NCI-H2081 (cell line): ENCODE data around the gene CDK5R1.

Experiments used
- DNase-seq, 2 experiments: peaks; one replicate each; lab custom pipeline; 2025; lab: John Stamatoyannopoulos, UW

Gene CDK5R1

DNA sequence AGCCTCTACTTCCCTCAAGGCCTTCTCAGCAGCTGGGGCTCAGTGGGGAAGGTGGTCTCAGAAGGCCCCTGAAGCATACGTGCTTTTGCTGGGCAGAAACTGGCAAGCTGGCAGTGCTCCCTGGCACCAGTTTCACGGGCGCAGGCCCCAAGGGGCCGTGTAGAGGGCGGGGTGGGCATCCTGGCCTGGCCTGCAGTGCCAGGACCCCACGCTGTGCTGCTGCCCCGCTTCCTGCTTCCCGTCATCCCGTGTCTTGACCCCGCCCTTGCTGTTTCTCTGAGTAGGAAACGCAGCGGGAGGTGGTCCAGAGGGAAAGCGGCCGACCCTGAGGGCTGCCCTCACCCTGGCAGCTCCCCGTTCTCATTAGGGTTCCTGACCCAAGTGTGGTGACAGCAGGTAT, 6.8 kb downstream of the CDK5R1 start:
- DNase-seq = no peak

DNA sequence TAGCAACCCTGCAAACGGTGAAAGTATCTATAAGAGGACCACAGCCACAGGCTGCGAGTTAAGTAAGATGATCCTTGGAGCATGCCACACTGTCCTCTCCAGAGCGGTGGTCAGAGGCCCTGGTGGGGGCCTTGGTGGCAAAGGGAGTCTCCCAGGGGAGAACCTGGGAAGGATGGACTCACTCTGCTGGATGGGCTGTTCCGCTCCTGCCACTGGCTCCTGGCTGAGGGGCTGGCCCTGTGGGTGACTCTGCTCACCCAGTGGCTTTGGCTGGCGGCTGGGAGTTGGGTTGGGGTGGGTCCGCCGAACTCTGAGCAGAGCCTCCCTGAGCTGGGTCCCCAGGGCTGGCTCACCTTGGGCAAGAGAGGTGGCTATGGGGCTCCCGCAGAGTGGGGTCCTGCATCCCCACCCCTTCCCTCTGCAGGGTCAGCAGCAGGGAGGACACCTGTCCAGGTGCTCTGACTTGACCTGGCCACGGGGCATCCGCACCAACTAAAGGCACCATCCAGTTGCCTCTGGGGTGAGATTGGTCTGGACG, 7.3 kb downstream of the CDK5R1 start:
- no peak for DNase-seq

DNA sequence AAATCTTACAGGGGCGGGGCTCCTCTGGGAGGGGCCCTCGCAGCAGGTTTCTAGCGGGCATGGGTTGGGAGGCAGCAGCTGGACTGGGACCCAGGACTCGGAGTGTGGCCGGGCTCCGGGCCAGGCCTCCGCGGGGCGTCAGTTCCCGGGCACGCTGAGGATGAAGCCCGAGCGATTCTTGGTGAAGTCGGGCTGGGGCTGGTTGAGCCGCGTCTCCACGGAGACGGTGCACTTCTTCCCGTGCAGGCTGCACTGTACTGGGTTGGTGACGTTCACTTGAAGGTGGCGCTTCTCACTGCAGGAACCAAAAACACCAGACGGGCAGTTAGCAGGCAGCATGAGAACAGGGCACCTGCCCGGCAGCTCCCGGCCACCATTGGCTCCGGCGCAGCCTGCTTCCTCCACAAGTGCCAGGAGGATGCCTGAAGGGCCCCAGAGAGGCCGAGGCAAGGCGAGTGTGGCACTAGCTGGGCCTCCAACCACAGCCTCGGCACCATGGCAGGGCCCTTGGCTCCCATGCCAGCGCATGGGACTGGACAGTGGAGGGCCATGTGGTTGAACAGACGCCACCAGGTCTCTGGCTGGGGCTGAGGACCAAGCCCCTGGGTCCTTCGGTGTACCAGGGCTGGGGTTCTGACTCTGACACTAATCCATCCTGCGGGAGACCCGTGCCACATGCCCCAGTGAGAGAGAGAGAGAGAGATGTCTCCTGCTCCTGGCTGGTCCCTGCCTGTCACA, 8.0 kb downstream of the CDK5R1 start:
- DNase-seq = peak; percentile 63 to 80

- DNase-seq = no peak
Measured at GRCh38 chr17:32495359-32496231, 8.8 kb downstream of the CDK5R1 start.

GRCh38 chr17:32496395-32497073, 9.7 kb downstream of the CDK5R1 start:
- no peak for DNase-seq

DNA sequence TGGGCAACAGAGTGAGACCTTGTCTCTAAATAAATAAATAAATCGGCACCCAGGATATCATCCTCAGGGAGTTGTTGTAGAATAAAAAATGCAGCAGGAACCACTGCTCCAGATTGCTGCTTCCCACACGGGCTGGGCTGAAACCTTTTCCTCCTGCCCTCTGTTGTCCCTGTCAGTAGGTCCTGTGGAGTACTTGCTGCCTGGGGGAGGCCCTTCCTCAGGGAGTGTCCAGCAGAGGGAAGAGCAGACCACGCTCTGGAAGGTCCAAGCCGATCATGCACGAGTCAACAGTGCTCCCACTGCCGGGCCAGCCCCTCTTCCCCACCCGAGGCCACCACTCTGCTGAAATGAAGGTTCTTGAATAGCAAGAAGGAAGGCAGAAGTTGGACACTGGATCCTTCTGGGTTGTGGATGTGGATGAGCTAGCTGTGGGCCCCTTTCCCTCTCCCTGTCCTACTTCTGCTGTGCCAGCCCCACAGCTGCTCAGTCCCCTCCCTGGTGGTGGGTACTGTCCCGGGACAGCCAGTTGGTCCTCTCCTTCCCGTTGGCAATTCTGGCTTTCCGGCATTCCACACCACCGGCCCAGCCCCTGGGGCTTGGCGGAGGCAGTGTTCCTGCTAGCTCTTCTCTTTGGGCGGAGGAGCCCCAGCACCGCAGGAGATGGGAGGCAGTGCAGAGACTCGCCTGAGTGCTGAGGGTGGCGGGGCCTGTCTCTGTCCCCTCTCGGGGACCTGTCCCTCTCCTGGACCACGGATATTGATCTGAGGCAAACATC, 10.8 kb downstream of the CDK5R1 start:
- DNase-seq = no peak

- DNase-seq = peak in 1 of 2 experiments; percentile 38
Measured at GRCh38 chr17:32498391-32498790, 11.6 kb downstream of the CDK5R1 start.

GRCh38 chr17:32502013-32502412, 15.2 kb downstream of the CDK5R1 start:
- no peak for DNase-seq

DNA sequence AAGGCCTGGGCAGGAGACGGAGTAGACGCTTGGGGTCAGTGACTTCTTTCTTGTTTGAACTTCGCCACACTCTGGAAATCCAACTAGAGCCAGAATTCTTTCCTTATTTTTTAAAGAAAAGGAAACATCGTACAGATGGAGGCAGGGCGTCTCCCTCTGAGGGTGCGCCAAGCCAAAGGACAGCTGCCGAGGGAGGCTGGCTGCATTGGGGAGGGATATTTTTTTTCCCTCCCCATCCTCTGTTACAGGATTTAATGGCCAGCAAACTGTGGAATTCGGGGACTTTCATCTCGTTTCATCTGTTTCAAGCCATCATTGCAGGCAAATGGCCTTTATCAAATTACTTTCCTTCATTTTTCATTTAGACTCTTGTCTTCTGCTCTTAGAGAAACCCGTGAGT, 15.9 kb downstream of the CDK5R1 start:
- DNase-seq = no peak

- no peak for DNase-seq
Measured at GRCh38 chr17:32503251-32504165, 16.7 kb downstream of the CDK5R1 start.

DNA sequence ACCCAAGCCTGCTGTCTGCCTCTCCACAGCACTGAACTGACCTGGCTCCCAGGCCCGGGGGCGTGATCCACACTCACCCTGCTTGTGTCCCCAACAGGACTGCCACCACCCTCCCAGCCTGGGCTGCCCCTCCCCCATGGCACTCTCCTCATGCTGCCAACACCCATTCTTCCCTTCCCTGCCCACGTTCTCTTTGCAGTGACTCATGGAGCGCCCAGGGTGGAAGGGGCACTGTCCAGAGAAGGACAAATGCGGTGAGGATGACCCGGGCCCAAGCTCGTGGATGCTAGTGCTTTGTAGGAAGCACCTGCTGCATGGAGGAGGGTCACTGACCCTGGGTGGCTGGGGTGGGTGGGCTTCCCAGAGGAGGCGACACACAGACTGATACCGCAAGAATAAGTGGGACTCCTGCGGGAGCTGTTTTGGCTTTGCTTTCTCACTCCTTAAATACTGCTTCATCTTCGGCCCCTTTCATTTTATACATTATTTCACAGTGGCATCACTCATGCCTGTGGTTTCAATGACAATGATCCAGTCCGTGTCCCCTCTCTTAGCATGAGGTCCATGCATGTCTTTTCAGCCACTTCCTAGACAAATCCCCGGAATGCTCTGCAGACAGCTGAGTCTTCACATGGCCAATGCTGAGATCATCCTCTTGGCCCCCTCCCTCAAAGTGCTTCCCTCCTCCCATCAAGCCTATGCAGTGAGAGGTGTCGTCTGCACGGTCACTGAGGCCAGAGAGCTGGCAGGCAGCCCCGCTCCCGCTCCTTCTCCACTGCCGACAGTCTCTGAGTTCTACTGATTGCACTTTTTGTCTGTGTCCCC, 17.6 kb downstream of the CDK5R1 start:
- DNase-seq = no peak

GRCh38 chr17:32508926-32509325, 22.1 kb downstream of the CDK5R1 start:
- no peak for DNase-seq

DNA sequence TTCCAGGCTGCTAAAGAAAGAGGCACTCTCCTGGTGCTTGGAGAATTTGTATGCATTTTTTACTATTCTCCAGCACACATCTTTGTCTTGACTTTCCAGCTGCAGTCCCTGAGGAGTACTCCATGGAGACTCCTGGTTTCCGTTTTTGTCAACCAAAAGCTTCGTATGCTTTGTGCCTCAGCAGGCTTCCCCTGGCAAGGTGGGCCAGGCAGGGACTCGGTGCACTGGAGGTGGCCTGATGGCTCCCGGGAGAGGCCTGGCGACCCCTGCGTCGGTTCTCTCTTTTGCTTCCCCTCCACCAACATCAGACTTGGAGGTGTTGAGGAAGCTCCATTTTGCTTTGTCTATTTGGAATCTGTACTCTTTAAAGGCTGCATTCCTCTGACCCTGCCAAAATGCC, 23.7 kb downstream of the CDK5R1 start:
- DNase-seq = no peak

GRCh38 chr17:32512328-32512727, 25.5 kb downstream of the CDK5R1 start:
- no peak for DNase-seq

- DNase-seq = no peak
Measured at GRCh38 chr17:32513579-32513978, 26.8 kb downstream of the CDK5R1 start.

GRCh38 chr17:32514606-32515005, 27.8 kb downstream of the CDK5R1 start:
- no peak for DNase-seq

DNA sequence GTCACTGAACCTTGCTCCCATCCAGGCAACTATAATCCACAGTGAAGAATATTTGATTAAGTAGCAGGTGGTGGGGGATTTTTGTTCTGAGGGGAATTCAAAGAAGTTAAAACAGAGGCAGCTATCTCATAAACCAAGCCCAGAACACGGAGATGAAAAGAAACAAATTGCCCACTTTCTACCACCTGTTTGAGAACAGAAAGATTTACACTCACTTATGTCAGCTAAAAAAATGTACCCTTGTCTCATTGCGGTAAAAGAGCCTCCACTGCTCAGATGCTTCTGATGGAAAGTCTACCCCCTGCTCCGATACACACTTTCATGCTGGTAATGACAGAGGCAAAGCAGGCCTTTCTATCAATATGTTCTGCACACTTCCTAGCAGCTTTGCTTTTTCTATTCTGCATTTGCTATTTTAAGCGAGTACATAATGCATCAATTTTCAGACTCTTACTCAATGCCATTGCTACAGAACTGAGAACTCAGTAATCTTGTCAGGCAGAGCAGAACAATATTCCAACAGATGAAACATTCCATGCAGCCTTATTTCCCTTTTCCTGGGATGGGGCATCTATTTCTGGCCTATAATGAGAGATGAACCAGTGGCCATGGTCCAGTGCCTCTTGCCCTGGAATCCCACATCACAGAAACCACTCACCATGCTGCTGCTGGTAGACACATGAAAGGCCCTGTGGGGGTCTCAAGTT, 29.0 kb downstream of the CDK5R1 start:
- no peak for DNase-seq

DNA sequence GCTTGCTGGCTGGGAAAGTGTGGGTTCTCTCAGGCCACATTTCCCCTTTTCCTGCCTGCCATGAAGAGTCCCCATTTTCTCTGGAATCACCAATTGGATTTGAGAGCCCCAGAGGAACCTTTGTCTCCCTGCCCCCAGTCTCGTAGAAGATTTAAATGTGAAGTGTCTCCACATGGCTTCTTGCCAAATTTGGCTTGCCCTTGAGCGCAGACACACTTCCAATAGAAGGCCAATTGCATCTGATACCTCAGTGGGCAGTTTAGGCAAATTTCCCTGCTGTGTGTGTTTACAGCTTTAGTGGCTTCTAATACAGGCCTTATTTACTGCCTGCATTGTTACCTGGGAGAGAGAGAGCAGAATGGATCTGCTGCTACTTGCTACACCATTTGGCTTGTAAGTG, 29.7 kb downstream of the CDK5R1 start:
- DNase-seq = peak in 1 of 2 experiments; percentile 42
